ENCODE results near the gene TM9SF4. TPM values are rescaled to one million over a fixed set of nuclear protein-coding genes. Genes with fewer than 3 reads are reported as not detected.

Gene TM9SF4
- total RNA-seq, 1 experiment from 2014 or later: 54.4 TPM

GRCh38 chr20:32140603-32141002, 31.1 kb downstream of the TM9SF4 start:
- H3K9me3 ChIP-seq (ENCODE audit: low read depth, low read length, poor library complexity, severe bottlenecking): no peaks in the 10 kb centered on the region
- no peak overlapping the region for H3K4me3 ChIP-seq (ENCODE audit: low read depth, low read length, poor library complexity, severe bottlenecking)
- ChIA-PET POLR2A (ENCODE audit: low non-redundant PET) (no interaction called here), CTCF (no interaction called here)
- no peak for DNase-seq (ENCODE audit: low spot score)
- H3K36me3 ChIP-seq (ENCODE audit: insufficient read depth, low read length, poor library complexity, severe bottlenecking): peaks cover 66% of the 10 kb centered on the region
- H3K4me1 ChIP-seq (ENCODE audit: insufficient read depth, low read length, poor library complexity, severe bottlenecking): no peaks in the 10 kb centered on the region
- no TSS peak for BruUV-seq (replicated peaks)
- H3K27me3 ChIP-seq (replicated peaks; ENCODE audit: insufficient read depth, low read depth, low read length, poor library complexity): no peaks in the 10 kb centered on the region
- TF ChIP-seq CTCF (conservative IDR thresholded peaks at IDR 0.05; ENCODE audit: low read depth, low read length) (no peak), EZH2 (IDR thresholded peaks at IDR 0.05; ENCODE audit: borderline replicate concordance, low read depth, low read length, poor library complexity, severe bottlenecking) (no peak)
- no peak overlapping the region for H3K27ac ChIP-seq (ENCODE audit: low read depth, low read length, poor library complexity, severe bottlenecking)
- intact Hi-C loops (cut with micrococcal nuclease; ENCODE audit: unreplicated experiment): no loop called here

GRCh38 chr20:32141465-32141980, 32.0 kb downstream of the TM9SF4 start:
- Histone ChIP-seq H3K27me3 (replicated peaks; ENCODE audit: insufficient read depth, low read depth, low read length, poor library complexity) (no peaks in the 10 kb centered on the region), H3K4me3 (ENCODE audit: low read depth, low read length, poor library complexity, severe bottlenecking) (no peak overlapping the region), H3K36me3 (ENCODE audit: insufficient read depth, low read length, poor library complexity, severe bottlenecking) (peaks cover 75% of the 10 kb centered on the region), H3K9me3 (ENCODE audit: low read depth, low read length, poor library complexity, severe bottlenecking) (no peaks in the 10 kb centered on the region), H3K27ac (ENCODE audit: low read depth, low read length, poor library complexity, severe bottlenecking) (no peak overlapping the region), H3K4me1 (ENCODE audit: insufficient read depth, low read length, poor library complexity, severe bottlenecking) (no peaks in the 10 kb centered on the region)
- no TSS peak for BruUV-seq (replicated peaks)
- no peak for DNase-seq (ENCODE audit: low spot score)
- intact Hi-C loops (cut with micrococcal nuclease; ENCODE audit: unreplicated experiment): no loop called here
- POLR2A ChIA-PET (ENCODE audit: low non-redundant PET): no interaction called here
- TF ChIP-seq CTCF (conservative IDR thresholded peaks at IDR 0.05; ENCODE audit: low read depth, low read length) (no peak), EZH2 (IDR thresholded peaks at IDR 0.05; ENCODE audit: borderline replicate concordance, low read depth, low read length, poor library complexity, severe bottlenecking) (no peak)
- CTCF ChIA-PET: no interaction called here

GRCh38 chr20:32142088-32142487, 32.6 kb downstream of the TM9SF4 start:
- H3K27ac ChIP-seq (ENCODE audit: low read depth, low read length, poor library complexity, severe bottlenecking): no peak overlapping the region
- H3K36me3 ChIP-seq (ENCODE audit: insufficient read depth, low read length, poor library complexity, severe bottlenecking): peaks cover 78% of the 10 kb centered on the region
- no TSS peak for BruUV-seq (replicated peaks)
- intact Hi-C loops (cut with micrococcal nuclease; ENCODE audit: unreplicated experiment): no loop called here
- POLR2A ChIA-PET (ENCODE audit: low non-redundant PET): no interaction called here
- DNase-seq (ENCODE audit: low spot score): no peak
- CTCF ChIA-PET: no interaction called here
- H3K4me3 ChIP-seq (ENCODE audit: low read depth, low read length, poor library complexity, severe bottlenecking): no peak overlapping the region
- no peaks in the 10 kb centered on the region for H3K27me3 ChIP-seq (replicated peaks; ENCODE audit: insufficient read depth, low read depth, low read length, poor library complexity)
- TF ChIP-seq CTCF (conservative IDR thresholded peaks at IDR 0.05; ENCODE audit: low read depth, low read length) (no peak), EZH2 (IDR thresholded peaks at IDR 0.05; ENCODE audit: borderline replicate concordance, low read depth, low read length, poor library complexity, severe bottlenecking) (no peak)
- H3K4me1 ChIP-seq (ENCODE audit: insufficient read depth, low read length, poor library complexity, severe bottlenecking): no peaks in the 10 kb centered on the region
- H3K9me3 ChIP-seq (ENCODE audit: low read depth, low read length, poor library complexity, severe bottlenecking): no peaks in the 10 kb centered on the region

Measured in A673 (cell line).